Uterus (tissue), 4 donors: ENCODE data around the gene PRKAG2. TPM values are rescaled to one million over a fixed set of nuclear protein-coding genes. Genes with fewer than 3 reads are reported as not detected.
A peak's percentile ranks its signal among the peaks of the same experiment; 100 is the strongest.

Source experiments
- DNase-seq, 2 donors: peaks; one replicate each; pipeline ENCODE4 v3.0.0-alpha.2; 2019 to 2020
- H3K27ac ChIP-seq, 2 donors: fragments of 200-600 bp; sonication (generic); 1 replicate in 1 of 2; 2 replicates in 1 of 2; pipeline ENCODE4 v1.5.1; 2016 to 2018
- H3K27me3 ChIP-seq, 2 donors: fragments of 200-600 bp; sonication (generic); one replicate each; pipeline ENCODE4 v1.5.1; 2018 to 2019; ENCODE audit warnings: control low read depth in 1 of 2
- H3K36me3 ChIP-seq, 2 donors: fragments of 200-600 bp; sonication (generic); one replicate each; pipeline ENCODE4 v1.5.1; 2019; ENCODE audit warnings: control low read depth in 1 of 2
- H3K4me1 ChIP-seq, 2 donors: fragments of 200-600 bp; sonication (generic); one replicate each; pipeline ENCODE4 v1.5.1; 2018 to 2019; ENCODE audit warnings: control low read depth in 1 of 2
- H3K4me3 ChIP-seq, 2 donors: fragments of 200-600 bp; sonication (generic); 1 replicate in 1 of 2; 2 replicates in 1 of 2; pipeline ENCODE4 v1.5.1; 2018 to 2019; ENCODE audit warnings: mild to moderate bottlenecking in 1 of 2
- H3K9me3 ChIP-seq, 2 donors: fragments of 200-600 bp; sonication (generic); one replicate each; pipeline ENCODE4 v1.5.1; 2019; ENCODE audit warnings: control low read depth in 1 of 2
- POLR2A ChIP-seq, 2 donors: fragments of 450-650 bp; IDR thresholded peaks; one replicate each; pipeline ENCODE4 v1.6.1; 2016; ENCODE audit warnings: antibody characterized with exemption in 2 of 2, mild to moderate bottlenecking in 1 of 2, moderate library complexity in 1 of 2
- intact Hi-C: fragments of 100-400 bp; cut with DNase I; formaldehyde crosslinking; loops from one replicate; pipeline ENCODE4 v1.15.1; 2023; ENCODE audit warnings: low total_unique reads
- total RNA-seq, 4 donors: library from RNA; depleted of rRNA in 3 of 4; stranded (reverse); fragments of >200 nt in 3 of 4; gene quantifications; one replicate each; pipeline versions ENCODE4 v1.1.0 to v1.2.4, GENCODE V29; 2014 to 2023
- TF ChIP-seq, protein P1 (sequence below), 4 experiments: fragments of 200-600 bp in 2 of 4; fragments of 450-650 bp in 2 of 4; sonication (generic) in 2 of 4; IDR thresholded peaks; one replicate each; pipeline ENCODE4 v1.5.1; 2016 to 2019; ENCODE audit warnings: antibody characterized with exemption in 4 of 4, mild to moderate bottlenecking in 2 of 4, moderate library complexity in 1 of 4
- donor health status: DM: yes; HTN: yes; CAD: no.

Gene PRKAG2
- total RNA-seq, 4 donors from 2014 or later: 15.1 to 66.2 (median 33.6) TPM

DNA sequence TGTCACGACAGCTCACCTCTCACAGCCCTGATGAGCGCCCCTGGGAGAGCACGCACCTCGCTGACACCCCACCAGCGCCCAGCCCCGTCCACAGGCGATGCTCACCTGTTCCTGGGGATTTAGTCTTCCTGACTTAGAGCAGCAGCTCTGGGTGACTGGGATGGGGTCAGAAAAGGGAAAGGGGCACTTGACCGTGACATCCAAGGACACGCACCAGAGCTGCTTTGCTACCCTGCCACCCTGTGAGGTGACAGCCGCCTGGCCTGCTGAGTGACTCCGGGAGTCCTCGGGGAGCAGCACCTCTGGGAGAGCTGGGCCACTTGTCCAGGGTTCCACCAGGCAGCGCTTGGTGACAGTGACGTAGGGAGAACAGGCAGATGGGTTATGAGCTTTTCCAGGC lies 148.2 kb downstream of the PRKAG2 start:
- no peaks in the 10 kb centered on the region for H3K36me3 ChIP-seq
- peak overlapping the region; percentile 71 to 83 for H3K27ac ChIP-seq
- peaks cover 4 to 7% of the 10 kb centered on the region in 2 donors for H3K4me1 ChIP-seq
- H3K9me3 ChIP-seq: no peaks in the 10 kb centered on the region
- intact Hi-C loops: no loop called here
- no peak overlapping the region for H3K4me3 ChIP-seq
- H3K27me3 ChIP-seq: no peaks in the 10 kb centered on the region
- no peak for TF ChIP-seq POLR2A (IDR thresholded peaks at IDR 0.05)
- TF ChIP-seq, protein P1, sequence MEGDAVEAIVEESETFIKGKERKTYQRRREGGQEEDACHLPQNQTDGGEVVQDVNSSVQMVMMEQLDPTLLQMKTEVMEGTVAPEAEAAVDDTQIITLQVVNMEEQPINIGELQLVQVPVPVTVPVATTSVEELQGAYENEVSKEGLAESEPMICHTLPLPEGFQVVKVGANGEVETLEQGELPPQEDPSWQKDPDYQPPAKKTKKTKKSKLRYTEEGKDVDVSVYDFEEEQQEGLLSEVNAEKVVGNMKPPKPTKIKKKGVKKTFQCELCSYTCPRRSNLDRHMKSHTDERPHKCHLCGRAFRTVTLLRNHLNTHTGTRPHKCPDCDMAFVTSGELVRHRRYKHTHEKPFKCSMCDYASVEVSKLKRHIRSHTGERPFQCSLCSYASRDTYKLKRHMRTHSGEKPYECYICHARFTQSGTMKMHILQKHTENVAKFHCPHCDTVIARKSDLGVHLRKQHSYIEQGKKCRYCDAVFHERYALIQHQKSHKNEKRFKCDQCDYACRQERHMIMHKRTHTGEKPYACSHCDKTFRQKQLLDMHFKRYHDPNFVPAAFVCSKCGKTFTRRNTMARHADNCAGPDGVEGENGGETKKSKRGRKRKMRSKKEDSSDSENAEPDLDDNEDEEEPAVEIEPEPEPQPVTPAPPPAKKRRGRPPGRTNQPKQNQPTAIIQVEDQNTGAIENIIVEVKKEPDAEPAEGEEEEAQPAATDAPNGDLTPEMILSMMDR (IDR thresholded peaks at IDR 0.05): no peak
- DNase-seq: no peak

DNA sequence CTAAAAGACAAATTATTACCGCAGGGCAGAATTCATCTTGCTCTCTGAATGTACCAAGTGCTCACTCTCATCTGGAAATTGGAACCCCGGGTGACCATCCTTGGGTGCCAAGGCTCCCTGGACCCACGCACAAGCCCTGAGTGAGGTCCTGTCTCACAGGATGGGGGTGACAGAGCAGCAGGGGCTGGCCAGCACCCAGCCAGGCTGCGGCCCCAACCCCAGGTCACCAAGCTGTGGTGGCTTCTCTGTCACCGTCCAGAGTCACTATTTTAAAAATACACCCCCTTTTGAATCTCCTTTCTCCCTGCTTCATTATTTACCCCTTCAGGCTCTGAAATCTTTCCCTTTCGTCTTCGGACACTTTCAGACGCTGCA lies 148.6 kb downstream of the PRKAG2 start:
- Histone ChIP-seq H3K36me3 (no peaks in the 10 kb centered on the region), H3K9me3 (no peaks in the 10 kb centered on the region), H3K4me1 (peaks cover 4 to 7% of the 10 kb centered on the region in 2 donors), H3K27ac (peak overlapping the region; percentile 71 to 83), H3K27me3 (no peaks in the 10 kb centered on the region), H3K4me3 (no peak overlapping the region)
- TF ChIP-seq, protein P1 (IDR thresholded peaks at IDR 0.05): no peak
- no peak for TF ChIP-seq POLR2A (IDR thresholded peaks at IDR 0.05)
- no peak for DNase-seq
- intact Hi-C loops: no loop called here

DNA sequence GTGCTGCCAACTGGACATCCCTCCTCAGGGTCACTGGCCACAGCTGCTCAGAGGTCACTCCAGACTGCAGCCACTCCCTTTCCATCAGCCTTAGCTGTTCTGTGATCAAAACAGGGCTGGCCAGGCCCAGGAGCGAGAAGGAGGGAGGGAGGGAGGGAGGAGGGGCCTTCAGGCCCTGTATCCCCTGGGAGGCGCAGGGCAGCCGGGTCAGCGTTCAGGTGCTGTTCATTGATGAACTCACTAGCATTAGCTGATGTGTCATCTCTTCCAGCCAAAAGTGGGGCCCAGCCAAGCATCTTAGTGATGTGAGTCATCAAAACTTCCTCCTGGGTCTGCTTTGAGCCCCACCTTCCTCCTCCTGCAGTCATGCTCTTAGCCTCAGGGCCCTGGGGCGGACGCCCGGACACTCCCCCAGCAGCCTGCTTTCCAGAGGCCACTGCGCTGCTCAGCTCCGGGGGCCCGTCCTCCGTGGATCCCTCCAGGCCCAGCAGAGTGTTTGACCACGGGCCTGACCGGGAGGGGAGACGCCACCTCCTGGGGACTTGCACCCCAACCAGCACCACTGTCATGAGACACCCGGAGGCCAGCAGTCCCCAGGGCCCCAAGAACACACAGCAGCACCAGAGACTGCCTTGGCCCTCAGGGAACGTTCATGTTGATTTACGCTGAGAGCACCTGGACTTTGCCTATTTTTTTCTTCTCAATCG lies 149.2 kb downstream of the PRKAG2 start:
- peak; percentile 92 to 94 for DNase-seq
- no peak for TF ChIP-seq POLR2A (IDR thresholded peaks at IDR 0.05)
- TF ChIP-seq, protein P1 (IDR thresholded peaks at IDR 0.05): no peak
- Histone ChIP-seq H3K27me3 (no peaks in the 10 kb centered on the region), H3K4me3 (no peak overlapping the region), H3K36me3 (no peaks in the 10 kb centered on the region), H3K9me3 (no peaks in the 10 kb centered on the region), H3K4me1 (peaks cover 4 to 7% of the 10 kb centered on the region in 2 donors), H3K27ac (peak overlapping the region; percentile 71 to 83)
- intact Hi-C loops: no loop called here

DNA sequence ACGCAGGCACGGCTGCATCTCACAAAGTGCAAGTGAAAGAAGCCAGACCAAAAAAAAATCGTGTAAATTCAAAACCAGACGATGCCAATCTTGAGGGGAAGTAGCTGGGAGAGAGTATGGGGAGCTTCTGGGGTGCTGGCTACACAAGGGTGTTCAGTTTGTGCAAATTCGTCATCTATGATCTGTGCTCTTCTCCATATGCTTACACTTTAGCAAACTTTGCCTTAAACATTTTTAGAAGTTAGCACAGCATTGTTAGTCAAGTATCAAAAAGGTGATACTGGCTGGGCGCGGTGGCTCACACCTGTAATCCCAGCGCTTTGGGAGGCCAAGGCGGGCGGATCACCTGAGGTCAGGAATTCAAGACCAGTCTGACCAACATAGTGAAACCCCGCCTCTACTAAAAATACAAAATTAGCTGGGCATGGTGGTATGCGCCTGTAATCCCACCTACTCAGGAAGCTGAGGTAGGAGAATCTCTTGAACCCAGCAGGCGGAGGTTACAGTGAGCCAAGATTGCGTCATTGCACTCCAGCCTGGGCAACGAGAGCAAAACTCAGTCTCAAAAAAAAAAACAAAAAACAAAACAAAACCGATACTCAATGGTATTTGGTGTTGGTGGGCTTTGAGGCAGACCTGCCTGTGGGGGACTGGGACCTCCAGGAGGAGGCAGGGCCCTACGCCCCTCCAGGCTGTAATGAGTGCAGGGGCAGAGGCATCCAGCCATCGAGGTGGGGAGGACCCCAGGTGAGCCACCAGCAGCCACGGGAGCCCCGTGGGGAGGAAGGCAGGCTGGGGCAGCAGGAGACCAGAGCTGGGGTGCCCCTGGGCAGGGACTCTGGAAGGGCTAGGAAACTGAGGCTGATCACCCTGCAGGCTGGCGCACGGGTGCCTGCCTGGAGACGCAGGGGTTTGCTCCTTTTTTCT lies 150.0 kb downstream of the PRKAG2 start:
- H3K9me3 ChIP-seq: no peaks in the 10 kb centered on the region
- H3K4me3 ChIP-seq: no peak overlapping the region
- TF ChIP-seq, protein P1 (IDR thresholded peaks at IDR 0.05): no peak
- TF ChIP-seq POLR2A (IDR thresholded peaks at IDR 0.05): no peak
- no peaks in the 10 kb centered on the region for H3K27me3 ChIP-seq
- peak overlapping the region; percentile 71 to 83 for H3K27ac ChIP-seq
- H3K36me3 ChIP-seq: no peaks in the 10 kb centered on the region
- intact Hi-C loops: no loop called here
- DNase-seq: no peak
- H3K4me1 ChIP-seq: peaks cover 4 to 7% of the 10 kb centered on the region in 2 donors
